Suprapubic skin (tissue), 3 donors: ENCODE data around the gene ATP13A3.
"Not testable (repeated sequence)": the region's sequence is repeated elsewhere in the genome, so short reads cannot be mapped to it uniquely, and the experiment has no call there.

Experiments
- POLR2A ChIP-seq, 2 donors: fragments of 450-650 bp; IDR thresholded peaks; one replicate each; pipeline ENCODE4 v1.6.1; 2017; ENCODE audit warnings: antibody characterized with exemption in 2 of 2, mild to moderate bottlenecking in 2 of 2, moderate library complexity in 2 of 2
- TF ChIP-seq, protein P1 (sequence below), 2 donors: fragments of 200-600 bp in 1 of 2; fragments of 450-650 bp in 1 of 2; sonication (generic) in 1 of 2; IDR thresholded peaks; one replicate each; pipeline ENCODE4 v1.5.1; 2016 to 2019; ENCODE audit warnings: antibody characterized with exemption in 2 of 2, mild to moderate bottlenecking in 1 of 2, moderate library complexity in 1 of 2

DNA sequence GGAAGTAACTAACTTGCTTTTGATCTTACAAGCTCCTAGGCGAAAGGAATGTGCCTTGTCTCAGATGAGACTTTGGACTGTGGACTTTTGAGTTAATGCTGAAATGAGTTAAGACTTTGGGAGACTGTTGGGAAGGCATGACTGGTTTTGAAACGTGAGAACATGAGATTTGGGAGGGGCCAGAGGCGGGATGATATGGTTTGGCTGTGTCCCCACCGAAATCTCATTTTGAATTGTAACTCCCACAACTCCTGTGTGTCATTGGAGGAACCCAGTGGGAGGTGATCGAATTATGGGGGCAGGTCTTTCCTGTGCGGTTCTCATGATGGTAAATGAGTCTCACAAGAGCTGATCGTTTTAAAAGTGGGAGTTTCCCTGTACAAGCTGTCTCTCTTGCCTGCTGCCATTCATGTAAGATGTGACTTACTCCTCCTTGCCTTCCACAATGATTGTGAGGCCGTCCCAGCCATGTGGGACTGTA lies 33.9 kb upstream of the ATP13A3 start:
- not testable (repeated sequence) for TF ChIP-seq POLR2A (IDR thresholded peaks at IDR 0.05)
- TF ChIP-seq, protein P1, sequence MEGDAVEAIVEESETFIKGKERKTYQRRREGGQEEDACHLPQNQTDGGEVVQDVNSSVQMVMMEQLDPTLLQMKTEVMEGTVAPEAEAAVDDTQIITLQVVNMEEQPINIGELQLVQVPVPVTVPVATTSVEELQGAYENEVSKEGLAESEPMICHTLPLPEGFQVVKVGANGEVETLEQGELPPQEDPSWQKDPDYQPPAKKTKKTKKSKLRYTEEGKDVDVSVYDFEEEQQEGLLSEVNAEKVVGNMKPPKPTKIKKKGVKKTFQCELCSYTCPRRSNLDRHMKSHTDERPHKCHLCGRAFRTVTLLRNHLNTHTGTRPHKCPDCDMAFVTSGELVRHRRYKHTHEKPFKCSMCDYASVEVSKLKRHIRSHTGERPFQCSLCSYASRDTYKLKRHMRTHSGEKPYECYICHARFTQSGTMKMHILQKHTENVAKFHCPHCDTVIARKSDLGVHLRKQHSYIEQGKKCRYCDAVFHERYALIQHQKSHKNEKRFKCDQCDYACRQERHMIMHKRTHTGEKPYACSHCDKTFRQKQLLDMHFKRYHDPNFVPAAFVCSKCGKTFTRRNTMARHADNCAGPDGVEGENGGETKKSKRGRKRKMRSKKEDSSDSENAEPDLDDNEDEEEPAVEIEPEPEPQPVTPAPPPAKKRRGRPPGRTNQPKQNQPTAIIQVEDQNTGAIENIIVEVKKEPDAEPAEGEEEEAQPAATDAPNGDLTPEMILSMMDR (IDR thresholded peaks at IDR 0.05), result not testable (repeated sequence)
